ENCODE data around the gene KRT81.
"Not testable (repeated sequence)": the region's sequence is repeated elsewhere in the genome, so short reads cannot be mapped to it uniquely, and the experiment has no call there.

KRT81 gene

GRCh38 chr12:52254965-52255751 lies 36.2 kb downstream of the KRT81 start:
- Mint-ChIP-seq H3K27me3 (ENCODE audit: low read depth) (peaks cover 95% of the 10 kb centered on the region), H3K9me3 (no peaks in the 10 kb centered on the region), H3K36me3 (ENCODE audit: low read depth) (no peaks in the 10 kb centered on the region)

GRCh38 chr12:52254180-52254964 lies 37.0 kb downstream of the KRT81 start:
- TF ChIP-seq, protein P1, sequence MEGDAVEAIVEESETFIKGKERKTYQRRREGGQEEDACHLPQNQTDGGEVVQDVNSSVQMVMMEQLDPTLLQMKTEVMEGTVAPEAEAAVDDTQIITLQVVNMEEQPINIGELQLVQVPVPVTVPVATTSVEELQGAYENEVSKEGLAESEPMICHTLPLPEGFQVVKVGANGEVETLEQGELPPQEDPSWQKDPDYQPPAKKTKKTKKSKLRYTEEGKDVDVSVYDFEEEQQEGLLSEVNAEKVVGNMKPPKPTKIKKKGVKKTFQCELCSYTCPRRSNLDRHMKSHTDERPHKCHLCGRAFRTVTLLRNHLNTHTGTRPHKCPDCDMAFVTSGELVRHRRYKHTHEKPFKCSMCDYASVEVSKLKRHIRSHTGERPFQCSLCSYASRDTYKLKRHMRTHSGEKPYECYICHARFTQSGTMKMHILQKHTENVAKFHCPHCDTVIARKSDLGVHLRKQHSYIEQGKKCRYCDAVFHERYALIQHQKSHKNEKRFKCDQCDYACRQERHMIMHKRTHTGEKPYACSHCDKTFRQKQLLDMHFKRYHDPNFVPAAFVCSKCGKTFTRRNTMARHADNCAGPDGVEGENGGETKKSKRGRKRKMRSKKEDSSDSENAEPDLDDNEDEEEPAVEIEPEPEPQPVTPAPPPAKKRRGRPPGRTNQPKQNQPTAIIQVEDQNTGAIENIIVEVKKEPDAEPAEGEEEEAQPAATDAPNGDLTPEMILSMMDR (IDR thresholded peaks at IDR 0.05; ENCODE audit: unreplicated experiment in 3 of 3): no peak
- peaks cover 1% of the 10 kb centered on the region for H3K4me1 Mint-ChIP-seq
- H3K36me3 Mint-ChIP-seq (ENCODE audit: low read depth): no peaks in the 10 kb centered on the region
- no peak overlapping the region for H3K4me3 Mint-ChIP-seq
- peaks cover 95% of the 10 kb centered on the region for H3K27me3 Mint-ChIP-seq (ENCODE audit: low read depth)
- no peak overlapping the region for H3K27ac Mint-ChIP-seq
- no peaks in the 10 kb centered on the region for H3K9me3 Mint-ChIP-seq

More at GRCh38 chr12:52254965-52255751, 36.2 kb downstream of the KRT81 start:
- Mint-ChIP-seq H3K4me3 (no peak overlapping the region), H3K4me1 (peaks cover 9% of the 10 kb centered on the region), H3K27ac (no peak overlapping the region)
- TF ChIP-seq, protein P1 (IDR thresholded peaks at IDR 0.05; ENCODE audit: unreplicated experiment in 3 of 3): no peak

DNA sequence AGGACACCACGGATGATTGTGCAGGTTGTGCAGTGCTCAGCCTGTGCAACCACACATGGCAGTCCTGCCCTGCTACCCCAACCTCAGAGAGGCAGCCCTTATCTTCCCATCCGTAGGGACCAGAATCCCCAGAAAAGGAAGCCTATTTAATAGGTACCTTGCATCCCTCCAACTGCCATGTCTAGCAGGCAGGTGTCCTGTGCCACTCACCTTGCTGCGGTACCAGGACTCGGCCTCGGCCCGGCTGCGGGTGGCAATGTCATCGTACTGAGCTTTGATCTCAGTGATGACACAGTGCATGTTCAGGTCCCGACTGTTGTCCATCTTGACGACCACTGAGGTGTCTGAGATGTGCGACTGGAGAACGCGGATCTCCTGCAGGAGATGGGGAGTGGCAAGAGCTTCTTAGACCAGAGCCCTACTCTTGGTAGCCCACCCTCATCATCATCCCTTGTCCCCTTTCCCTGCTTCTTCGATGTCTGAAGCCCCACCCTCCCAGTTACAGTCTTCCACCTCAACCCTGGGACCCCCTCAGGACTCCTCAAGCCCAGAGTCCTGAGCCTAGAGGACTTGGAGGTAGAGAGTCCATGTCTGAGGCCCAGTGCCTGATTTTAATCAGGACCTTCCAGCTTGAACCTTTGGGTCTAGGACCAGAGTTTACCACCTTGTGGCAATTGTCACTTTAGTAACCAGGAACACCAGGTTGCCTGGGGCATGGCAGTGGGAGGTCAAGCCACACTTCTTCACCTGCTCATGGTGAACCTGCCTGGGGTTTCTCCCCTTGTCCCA lies 37.7 kb downstream of the KRT81 start:
- peaks cover 95% of the 10 kb centered on the region for H3K27me3 Mint-ChIP-seq (ENCODE audit: low read depth)
- H3K36me3 Mint-ChIP-seq (ENCODE audit: low read depth): no peaks in the 10 kb centered on the region

DNA sequence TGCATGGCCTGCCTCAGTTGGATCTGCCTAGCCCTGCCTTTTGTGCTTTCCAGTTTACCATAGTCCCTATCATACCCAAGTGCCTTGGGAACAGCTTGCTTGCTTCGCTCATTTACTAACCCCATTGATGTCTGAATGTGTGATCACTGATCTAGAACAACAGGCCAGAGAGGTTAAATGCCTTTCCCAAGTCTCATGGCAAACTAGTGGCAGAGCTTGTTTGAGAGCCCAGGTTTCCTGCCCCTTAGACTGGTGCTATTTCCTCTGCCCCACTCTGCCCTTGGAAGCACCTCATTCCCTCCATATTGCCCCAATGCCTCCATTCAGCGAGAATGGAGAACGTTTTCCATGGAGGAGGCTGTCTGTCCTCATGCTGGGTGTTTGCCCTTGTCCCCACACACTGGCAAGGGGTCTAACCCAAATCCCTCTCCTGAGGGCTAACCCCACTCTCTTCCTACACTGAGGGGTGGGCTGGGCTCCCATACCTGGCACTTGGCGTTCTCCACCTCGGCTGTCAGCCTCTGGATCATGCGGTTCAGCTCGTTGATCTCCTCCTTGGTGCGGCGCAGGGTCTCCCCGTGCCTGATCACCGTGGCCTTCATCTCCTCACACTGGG lies 38.5 kb downstream of the KRT81 start:
- Mint-ChIP-seq H3K27me3 (ENCODE audit: low read depth) (peaks cover 95% of the 10 kb centered on the region), H3K4me1 (peaks cover 7% of the 10 kb centered on the region), H3K9me3 (no peaks in the 10 kb centered on the region), H3K27ac (no peak overlapping the region), H3K4me3 (no peak overlapping the region), H3K36me3 (ENCODE audit: low read depth) (no peaks in the 10 kb centered on the region)
- TF ChIP-seq, protein P1 (IDR thresholded peaks at IDR 0.05; ENCODE audit: unreplicated experiment in 3 of 3): no peak

More for the DNA sequence above, 37.7 kb downstream of the KRT81 start:
- H3K27ac Mint-ChIP-seq: no peak overlapping the region
- peaks cover 5% of the 10 kb centered on the region for H3K4me1 Mint-ChIP-seq
- no peak overlapping the region for H3K4me3 Mint-ChIP-seq
- TF ChIP-seq, protein P1 (IDR thresholded peaks at IDR 0.05; ENCODE audit: unreplicated experiment in 3 of 3): no peak
- H3K9me3 Mint-ChIP-seq: no peaks in the 10 kb centered on the region

DNA sequence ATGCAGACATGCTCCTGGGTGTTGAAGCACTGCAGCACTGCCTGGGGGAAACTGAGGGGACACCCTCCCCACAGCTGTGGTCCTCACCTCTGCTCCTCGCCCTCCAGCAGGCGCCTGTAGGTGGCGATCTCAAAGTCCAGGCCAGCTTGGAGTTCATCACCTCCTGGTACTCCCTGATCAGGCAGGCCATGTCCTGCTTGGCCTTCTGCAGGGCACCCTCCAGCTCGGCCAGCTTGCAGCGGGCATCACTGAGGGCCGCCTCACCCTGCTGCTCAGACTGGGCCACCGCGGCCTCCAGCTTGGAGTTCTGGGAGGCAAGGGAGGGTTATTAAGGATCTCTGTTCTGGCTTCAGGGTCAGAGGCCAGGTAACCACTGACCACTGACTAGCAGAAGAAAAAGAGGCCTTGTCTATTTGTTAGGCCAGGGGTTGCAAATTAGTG lies 39.1 kb downstream of the KRT81 start:
- TF ChIP-seq, protein P1 (IDR thresholded peaks at IDR 0.05; ENCODE audit: unreplicated experiment in 3 of 3): peak in 1 of 3 experiments; percentile 10
- H3K27ac Mint-ChIP-seq; H3K9me3 Mint-ChIP-seq; H3K4me3 Mint-ChIP-seq; H3K36me3 Mint-ChIP-seq (ENCODE audit: low read depth): not testable (repeated sequence)
- peaks cover 14% of the 10 kb centered on the region for H3K4me1 Mint-ChIP-seq
- peaks cover 95% of the 10 kb centered on the region for H3K27me3 Mint-ChIP-seq (ENCODE audit: low read depth)

Data from nephron (organoid).